Hair follicle dermal papilla cell (primary cell): ENCODE measurements around the gene CT45A8. TPM values are rescaled to one million over a fixed set of nuclear protein-coding genes. Genes with fewer than 3 reads are reported as not detected.

ENCODE experiments used
- total RNA-seq: library from RNA; depleted of rRNA; stranded (reverse); fragments of >200 nt; gene quantifications from 2 replicates; pipeline ENCODE4 v1.2.3, GENCODE V29; 2012

The CT45A8 gene, protein sequence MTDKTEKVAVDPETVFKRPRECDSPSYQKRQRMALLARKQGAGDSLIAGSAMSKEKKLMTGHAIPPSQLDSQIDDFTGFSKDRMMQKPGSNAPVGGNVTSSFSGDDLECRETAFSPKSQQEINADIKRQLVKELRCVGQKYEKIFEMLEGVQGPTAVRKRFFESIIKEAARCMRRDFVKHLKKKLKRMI
- total RNA-seq, result not detected in 2 replicates

DNA sequence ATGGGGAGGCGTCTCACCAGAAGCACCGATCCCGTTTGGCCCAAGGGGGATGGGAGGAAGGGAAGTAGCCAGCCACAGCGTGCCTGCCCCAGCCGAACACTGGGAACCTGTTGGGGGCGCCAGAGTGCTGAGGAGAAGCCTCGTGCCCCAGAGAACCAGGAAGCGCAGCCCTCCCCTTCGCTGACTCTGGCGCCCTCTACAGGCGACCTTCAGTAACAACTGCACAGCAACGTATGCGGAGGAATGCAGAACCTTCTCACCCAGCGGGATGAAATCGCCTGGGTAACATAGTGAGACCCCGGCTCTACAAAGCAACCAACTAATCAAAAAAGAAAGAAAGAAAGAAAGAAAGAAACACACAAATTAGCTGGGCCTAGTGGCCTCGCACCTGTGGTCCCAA is at the start of gene CT45A8:
TSS of gene CT45A8 (minus strand) at position 101 of the 400 bp plus-strand sequence. CDS start 3,755 bp downstream, outside the sequence.

GRCh38 chrX:135893294-135893817 is 39.0 kb upstream of the CT45A8 start, which contains the start of the genes CT45A10 and SAGE1:
CT45A10 (minus strand) TSS chrX:135893444; CDS start chrX:135885344, 8,100 bp downstream.
SAGE1 (plus strand) TSS chrX:135893716; CDS start chrX:135896243, 2,527 bp downstream.

DNA sequence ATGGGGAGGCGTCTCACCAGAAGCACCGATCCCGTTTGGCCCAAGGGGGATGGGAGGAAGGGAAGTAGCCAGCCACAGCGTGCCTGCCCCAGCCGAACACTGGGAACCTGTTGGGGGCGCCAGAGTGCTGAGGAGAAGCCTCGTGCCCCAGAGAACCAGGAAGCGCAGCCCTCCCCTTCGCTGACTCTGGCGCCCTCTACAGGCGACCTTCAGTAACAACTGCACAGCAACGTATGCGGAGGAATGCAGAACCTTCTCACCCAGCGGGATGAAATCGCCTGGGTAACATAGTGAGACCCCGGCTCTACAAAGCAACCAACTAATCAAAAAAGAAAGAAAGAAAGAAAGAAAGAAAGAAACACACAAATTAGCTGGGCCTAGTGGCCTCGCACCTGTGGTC is 17.4 kb upstream of the CT45A8 start, which contains the start of gene CT45A9:
TSS of gene CT45A9 (minus strand) at position 101 of the 400 bp plus-strand sequence. CDS start 3,751 bp downstream, outside the sequence.

DNA sequence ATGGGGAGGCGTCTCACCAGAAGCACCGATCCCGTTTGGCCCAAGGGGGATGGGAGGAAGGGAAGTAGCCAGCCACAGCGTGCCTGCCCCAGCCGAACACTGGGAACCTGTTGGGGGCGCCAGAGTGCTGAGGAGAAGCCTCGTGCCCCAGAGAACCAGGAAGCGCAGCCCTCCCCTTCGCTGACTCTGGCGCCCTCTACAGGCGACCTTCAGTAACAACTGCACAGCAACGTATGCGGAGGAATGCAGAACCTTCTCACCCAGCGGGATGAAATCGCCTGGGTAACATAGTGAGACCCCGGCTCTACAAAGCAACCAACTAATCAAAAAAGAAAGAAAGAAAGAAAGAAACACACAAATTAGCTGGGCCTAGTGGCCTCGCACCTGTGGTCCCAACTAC is 17.2 kb downstream of the CT45A8 start, which contains the start of gene CT45A7:
TSS of gene CT45A7 (minus strand) at position 101 of the 400 bp plus-strand sequence. CDS start 3,747 bp downstream, outside the sequence.

DNA sequence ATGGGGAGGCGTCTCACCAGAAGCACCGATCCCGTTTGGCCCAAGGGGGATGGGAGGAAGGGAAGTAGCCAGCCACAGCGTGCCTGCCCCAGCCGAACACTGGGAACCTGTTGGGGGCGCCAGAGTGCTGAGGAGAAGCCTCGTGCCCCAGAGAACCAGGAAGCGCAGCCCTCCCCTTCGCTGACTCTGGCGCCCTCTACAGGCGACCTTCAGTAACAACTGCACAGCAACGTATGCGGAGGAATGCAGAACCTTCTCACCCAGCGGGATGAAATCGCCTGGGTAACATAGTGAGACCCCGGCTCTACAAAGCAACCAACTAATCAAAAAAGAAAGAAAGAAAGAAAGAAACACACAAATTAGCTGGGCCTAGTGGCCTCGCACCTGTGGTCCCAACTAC is 34.4 kb downstream of the CT45A8 start, which contains the start of gene CT45A2:
TSS of gene CT45A2 (minus strand) at position 101 of the 400 bp plus-strand sequence. CDS start 3,747 bp downstream, outside the sequence.

GRCh38 chrX:135802687-135803086 is 51.7 kb downstream of the CT45A8 start, which contains the start of gene CT45A6:
CT45A6 (minus strand) TSS chrX:135802787; CDS start chrX:135798993, 3,794 bp downstream.

Other genes starting within 250 kb of the CT45A8 start
- not detected in 2 replicates for gene CT45A1, start 140.9 kb downstream of the CT45A8 start, total RNA-seq
- not detected in 2 replicates for gene CT45A3, start 86.3 kb downstream of the CT45A8 start, total RNA-seq
- gene CT45A5, start 69.0 kb downstream of the CT45A8 start, total RNA-seq, result not detected in 2 replicates
- gene CT45A6, start 51.8 kb downstream of the CT45A8 start, total RNA-seq, result not detected in 2 replicates
- not detected in 2 replicates for gene CT45A2, start 34.5 kb downstream of the CT45A8 start, total RNA-seq
- gene CT45A7, start 17.3 kb downstream of the CT45A8 start, total RNA-seq, result not detected in 2 replicates
- gene CT45A9, start 17.3 kb upstream of the CT45A8 start, total RNA-seq, result not detected in 2 replicates
- gene CT45A10, start 38.9 kb upstream of the CT45A8 start, total RNA-seq, result not detected in 2 replicates
- gene SAGE1, start 39.2 kb upstream of the CT45A8 start, total RNA-seq, result not detected in 2 replicates
- 21.3 and 23.7 TPM in 2 replicates for gene MMGT1, start 119.5 kb upstream of the CT45A8 start, total RNA-seq
- gene SLC9A6, start 130.9 kb upstream of the CT45A8 start, total RNA-seq, result 21.9 and 24.3 TPM in 2 replicates